SU-DHL-6 (cell line): ENCODE measurements around the gene HYCC1.

Source experiments
- EZH2phosphoT487 ChIP-seq: fragments of 200-600 bp; sonication (generic), shearing (Covaris generic); conservative IDR thresholded peaks from 2 replicates; pipeline ENCODE4 v1.6.1; 2018; ENCODE audit warnings: mild to moderate bottlenecking, antibody characterized with exemption, low read length, moderate library complexity, mixed read lengths
- TF ChIP-seq, protein P1 (sequence below): fragments of 200-600 bp; sonication (generic); IDR thresholded peaks from one replicate; pipeline ENCODE4 v1.5.1; 2017; ENCODE audit warnings: antibody characterized with exemption, mild to moderate bottlenecking, low read length, moderate library complexity; ENCODE audit not compliant: insufficient read depth, poor library complexity, severe bottlenecking

DNA sequence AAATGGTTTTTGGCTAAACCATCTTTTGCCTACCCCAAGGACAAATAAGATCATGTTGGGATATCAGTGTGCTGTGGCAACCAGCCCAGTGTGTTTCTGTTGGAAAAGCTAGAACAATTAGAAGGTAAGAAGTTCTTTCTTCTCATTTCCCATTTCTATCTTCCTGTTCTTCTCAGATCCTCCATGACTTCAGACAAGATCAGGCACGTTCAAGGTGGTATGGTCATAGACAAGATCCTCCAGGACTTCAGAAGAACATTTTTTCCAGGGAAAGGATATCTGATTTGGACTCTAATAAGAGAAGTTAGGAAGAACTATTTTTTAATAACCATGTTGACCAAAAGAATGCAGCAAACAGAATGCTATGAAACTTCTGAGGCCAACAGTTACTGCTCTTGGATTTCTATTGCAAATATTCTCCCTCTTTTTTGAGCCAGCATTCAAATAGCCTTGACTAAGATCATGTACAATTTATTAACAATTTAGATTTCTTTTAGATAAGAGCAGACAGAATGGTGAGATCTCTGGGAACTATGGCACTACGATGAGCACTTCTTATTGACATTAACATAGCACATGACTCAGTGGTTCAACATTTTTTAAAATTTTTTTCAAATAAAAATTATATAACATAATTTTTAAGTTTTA, 15.9 kb downstream of the HYCC1 start:
- TF ChIP-seq, protein P1, sequence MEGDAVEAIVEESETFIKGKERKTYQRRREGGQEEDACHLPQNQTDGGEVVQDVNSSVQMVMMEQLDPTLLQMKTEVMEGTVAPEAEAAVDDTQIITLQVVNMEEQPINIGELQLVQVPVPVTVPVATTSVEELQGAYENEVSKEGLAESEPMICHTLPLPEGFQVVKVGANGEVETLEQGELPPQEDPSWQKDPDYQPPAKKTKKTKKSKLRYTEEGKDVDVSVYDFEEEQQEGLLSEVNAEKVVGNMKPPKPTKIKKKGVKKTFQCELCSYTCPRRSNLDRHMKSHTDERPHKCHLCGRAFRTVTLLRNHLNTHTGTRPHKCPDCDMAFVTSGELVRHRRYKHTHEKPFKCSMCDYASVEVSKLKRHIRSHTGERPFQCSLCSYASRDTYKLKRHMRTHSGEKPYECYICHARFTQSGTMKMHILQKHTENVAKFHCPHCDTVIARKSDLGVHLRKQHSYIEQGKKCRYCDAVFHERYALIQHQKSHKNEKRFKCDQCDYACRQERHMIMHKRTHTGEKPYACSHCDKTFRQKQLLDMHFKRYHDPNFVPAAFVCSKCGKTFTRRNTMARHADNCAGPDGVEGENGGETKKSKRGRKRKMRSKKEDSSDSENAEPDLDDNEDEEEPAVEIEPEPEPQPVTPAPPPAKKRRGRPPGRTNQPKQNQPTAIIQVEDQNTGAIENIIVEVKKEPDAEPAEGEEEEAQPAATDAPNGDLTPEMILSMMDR, result no peak
- TF ChIP-seq EZH2phosphoT487, result no peak
